ENCODE data around the gene RBMS1. TPM values are rescaled to one million over a fixed set of nuclear protein-coding genes. Genes with fewer than 3 reads are reported as not detected.

The RBMS1 gene
- polyA plus RNA-seq, 4 donors, result 138 to 147 (median 146) TPM

- peak in 3 of 4 donors; percentile 20 to 30 (median 25) for DNase-seq (ENCODE audit: low read depth in 4 of 4, low spot score in 3 of 4)
Measured at GRCh38 chr2:160338901-160339685, 154.5 kb downstream of the RBMS1 start.

- no peak for DNase-seq (ENCODE audit: low read depth in 4 of 4, low spot score in 3 of 4)
Measured at GRCh38 chr2:160337728-160338127, 155.9 kb downstream of the RBMS1 start.

GRCh38 chr2:160336635-160337034 is 157.0 kb downstream of the RBMS1 start:
- DNase-seq (ENCODE audit: low read depth in 4 of 4, low spot score in 3 of 4), result no peak

GRCh38 chr2:160336105-160336504 is 157.5 kb downstream of the RBMS1 start:
- DNase-seq (ENCODE audit: low read depth in 4 of 4, low spot score in 3 of 4), result no peak

- DNase-seq (ENCODE audit: low read depth in 4 of 4, low spot score in 3 of 4), result no peak
Measured at GRCh38 chr2:160335441-160335840, 158.2 kb downstream of the RBMS1 start.

GRCh38 chr2:160334028-160334741 is 159.4 kb downstream of the RBMS1 start:
- DNase-seq (ENCODE audit: low read depth in 4 of 4, low spot score in 3 of 4), result no peak

- DNase-seq (ENCODE audit: low read depth in 4 of 4, low spot score in 3 of 4), result no peak
Measured at GRCh38 chr2:160333324-160334027, 160.1 kb downstream of the RBMS1 start.

- DNase-seq (ENCODE audit: low read depth in 4 of 4, low spot score in 3 of 4), result no peak
Measured at GRCh38 chr2:160332318-160332717, 161.3 kb downstream of the RBMS1 start.

GRCh38 chr2:160331258-160332025 is 162.2 kb downstream of the RBMS1 start:
- DNase-seq (ENCODE audit: low read depth in 4 of 4, low spot score in 3 of 4), result no peak

- DNase-seq (ENCODE audit: low read depth in 4 of 4, low spot score in 3 of 4), result no peak
Measured at GRCh38 chr2:160328811-160329527, 164.6 kb downstream of the RBMS1 start.

GRCh38 chr2:160326786-160327185 is 166.8 kb downstream of the RBMS1 start:
- no peak for DNase-seq (ENCODE audit: low read depth in 4 of 4, low spot score in 3 of 4)

GRCh38 chr2:160325418-160325817 is 168.2 kb downstream of the RBMS1 start:
- DNase-seq (ENCODE audit: low read depth in 4 of 4, low spot score in 3 of 4), result no peak

GRCh38 chr2:160324917-160325316 is 168.7 kb downstream of the RBMS1 start:
- no peak for DNase-seq (ENCODE audit: low read depth in 4 of 4, low spot score in 3 of 4)

GRCh38 chr2:160324161-160324800 is 169.3 kb downstream of the RBMS1 start:
- peak in 2 of 4 donors; percentile 29 to 40 for DNase-seq (ENCODE audit: low read depth in 4 of 4, low spot score in 3 of 4)

GRCh38 chr2:160322320-160322719 is 171.3 kb downstream of the RBMS1 start:
- no peak for DNase-seq (ENCODE audit: low read depth in 4 of 4, low spot score in 3 of 4)

- DNase-seq (ENCODE audit: low read depth in 4 of 4, low spot score in 3 of 4), result no peak
Measured at GRCh38 chr2:160321006-160321405, 172.6 kb downstream of the RBMS1 start.

- no peak for DNase-seq (ENCODE audit: low read depth in 4 of 4, low spot score in 3 of 4)
Measured at GRCh38 chr2:160319700-160320099, 173.9 kb downstream of the RBMS1 start.

- DNase-seq (ENCODE audit: low read depth in 4 of 4, low spot score in 3 of 4), result no peak
Measured at GRCh38 chr2:160318218-160318617, 175.4 kb downstream of the RBMS1 start.
